Activated CD8-positive, alpha-beta memory T cell treated with anti-CD3 and anti-CD28 coated beads for 24 hours (primary cell): Measurements from ENCODE around the gene ST7.

Experiments used
- DNase-seq: peaks from one replicate; pipeline ENCODE4 v3.0.0-alpha.2; 2020

ST7 gene

GRCh38 chr7:117134889-117135552, 181.7 kb downstream of the ST7 start:
- no peak for DNase-seq

DNA sequence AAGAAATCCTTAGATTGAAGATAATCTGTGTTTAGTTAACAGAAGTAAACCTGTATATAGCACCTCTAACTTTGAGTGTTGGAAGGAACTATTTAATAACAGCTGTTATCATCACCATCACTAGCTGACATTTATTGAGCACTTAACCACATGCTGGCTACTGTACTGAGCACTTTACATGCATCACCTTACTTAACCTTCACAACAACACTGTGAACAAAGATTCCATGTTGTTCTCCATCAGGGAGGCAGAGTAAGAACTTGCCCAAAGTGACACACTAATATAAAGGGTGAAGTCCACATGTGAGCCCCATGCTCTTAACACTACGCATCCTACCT, 182.2 kb downstream of the ST7 start:
- DNase-seq: no peak

GRCh38 chr7:117137868-117138267, 184.6 kb downstream of the ST7 start:
- DNase-seq: no peak

- DNase-seq: no peak
These were observed 185.2 kb downstream of the ST7 start for GRCh38 chr7:117138495-117138894.

DNA sequence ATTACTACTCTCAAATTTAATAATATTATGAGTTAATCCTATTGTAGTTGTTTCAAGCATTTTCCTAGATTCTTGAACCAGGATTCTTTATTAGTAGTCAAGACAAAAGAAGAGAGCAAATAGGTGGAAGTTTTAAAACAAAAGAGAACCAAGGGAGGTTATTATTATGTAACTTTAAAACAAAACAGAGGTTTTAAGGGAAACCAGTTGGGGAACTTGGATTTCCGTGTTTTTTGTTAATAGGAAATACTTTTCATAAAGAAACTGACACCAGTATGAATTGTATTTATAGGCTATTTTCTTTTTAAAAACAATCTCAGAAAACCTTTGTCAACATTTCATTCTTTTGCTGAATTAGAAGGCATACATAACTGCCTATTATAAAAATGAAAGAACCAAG, 185.7 kb downstream of the ST7 start:
- DNase-seq: no peak

- no peak for DNase-seq
These were observed 186.2 kb downstream of the ST7 start for GRCh38 chr7:117139397-117139984.

DNA sequence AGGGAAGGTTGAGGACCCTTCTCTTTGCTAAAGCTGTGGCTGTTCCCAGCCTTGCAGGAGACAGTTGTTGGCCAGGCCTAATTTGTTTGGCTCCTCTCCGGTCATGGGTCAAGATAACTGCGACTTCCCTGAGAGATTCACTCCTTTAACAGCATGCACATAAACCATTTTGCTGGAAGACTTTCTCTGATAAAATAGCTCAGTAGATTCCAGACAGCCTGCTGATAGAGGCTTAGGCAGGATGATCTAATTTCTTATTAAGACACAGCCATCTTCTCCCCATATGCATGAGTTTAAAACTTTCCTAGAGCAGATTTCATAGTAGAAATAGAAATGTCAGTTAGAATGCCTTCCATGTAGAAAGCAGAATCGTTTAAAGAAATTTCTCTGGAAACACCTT, 187.6 kb downstream of the ST7 start:
- DNase-seq: no peak

DNA sequence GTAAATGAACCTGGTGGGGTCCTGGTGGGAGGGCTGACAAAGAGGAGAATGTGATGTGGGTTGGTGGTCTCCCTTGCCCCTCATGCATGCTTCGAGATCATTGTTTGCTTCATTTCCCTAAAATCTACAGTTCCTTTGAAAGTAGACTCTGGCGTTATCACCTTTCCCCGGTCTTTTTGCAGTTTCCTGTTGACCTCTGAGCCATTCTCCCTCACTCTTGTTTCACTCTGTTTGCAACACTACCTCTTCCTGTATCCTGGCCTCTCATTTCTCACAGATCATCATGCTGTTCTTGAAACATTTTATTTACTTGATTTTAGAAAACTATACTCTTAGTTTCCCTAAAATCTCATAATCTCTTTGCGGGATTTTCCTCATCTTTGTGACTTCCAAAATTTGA, 189.8 kb downstream of the ST7 start:
- no peak for DNase-seq

- DNase-seq: no peak
These were observed 190.3 kb downstream of the ST7 start for GRCh38 chr7:117143580-117143979.

DNA sequence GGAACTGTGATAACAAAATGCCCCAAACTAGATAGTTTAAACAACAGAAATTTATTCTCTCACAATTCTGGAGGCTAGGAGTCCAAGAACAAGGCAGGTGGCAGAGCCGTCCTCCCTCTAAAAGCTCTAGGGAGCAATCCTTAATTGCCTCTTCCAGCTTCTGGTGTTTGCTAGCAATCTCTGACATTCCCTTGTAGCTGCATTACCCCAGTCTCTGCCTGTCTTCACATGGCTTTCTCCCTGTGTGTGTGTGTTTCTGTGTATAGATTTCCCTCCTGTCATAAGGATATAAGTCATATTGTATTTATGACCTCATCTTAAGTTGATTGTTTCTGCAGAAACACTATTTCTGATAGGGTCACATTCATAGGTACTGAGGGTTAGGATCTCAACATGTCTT, 192.0 kb downstream of the ST7 start:
- DNase-seq: no peak

- no peak for DNase-seq
These were observed 192.8 kb downstream of the ST7 start for GRCh38 chr7:117146059-117146458.

GRCh38 chr7:117146511-117146910, 193.2 kb downstream of the ST7 start:
- DNase-seq: no peak

DNA sequence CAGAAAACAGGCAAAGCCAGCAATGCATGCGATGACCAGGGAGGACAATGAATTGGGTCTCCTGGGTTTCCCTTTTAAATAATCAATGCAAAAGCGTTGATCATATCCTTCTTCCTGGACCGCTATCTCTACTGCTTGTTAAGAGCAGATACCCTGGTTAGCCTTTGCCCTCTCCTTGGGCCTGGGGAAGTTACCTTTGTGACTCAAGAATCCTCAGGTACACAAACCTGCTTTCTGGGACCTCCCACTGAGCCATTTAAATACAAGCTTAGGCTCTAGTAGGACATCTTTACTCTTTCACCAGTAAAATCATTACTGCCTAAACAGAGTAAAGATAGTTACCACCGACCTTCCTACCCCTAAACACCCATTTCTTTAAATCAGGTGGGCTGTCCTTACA, 195.7 kb downstream of the ST7 start:
- DNase-seq: no peak

GRCh38 chr7:117149692-117150091, 196.4 kb downstream of the ST7 start:
- no peak for DNase-seq

DNA sequence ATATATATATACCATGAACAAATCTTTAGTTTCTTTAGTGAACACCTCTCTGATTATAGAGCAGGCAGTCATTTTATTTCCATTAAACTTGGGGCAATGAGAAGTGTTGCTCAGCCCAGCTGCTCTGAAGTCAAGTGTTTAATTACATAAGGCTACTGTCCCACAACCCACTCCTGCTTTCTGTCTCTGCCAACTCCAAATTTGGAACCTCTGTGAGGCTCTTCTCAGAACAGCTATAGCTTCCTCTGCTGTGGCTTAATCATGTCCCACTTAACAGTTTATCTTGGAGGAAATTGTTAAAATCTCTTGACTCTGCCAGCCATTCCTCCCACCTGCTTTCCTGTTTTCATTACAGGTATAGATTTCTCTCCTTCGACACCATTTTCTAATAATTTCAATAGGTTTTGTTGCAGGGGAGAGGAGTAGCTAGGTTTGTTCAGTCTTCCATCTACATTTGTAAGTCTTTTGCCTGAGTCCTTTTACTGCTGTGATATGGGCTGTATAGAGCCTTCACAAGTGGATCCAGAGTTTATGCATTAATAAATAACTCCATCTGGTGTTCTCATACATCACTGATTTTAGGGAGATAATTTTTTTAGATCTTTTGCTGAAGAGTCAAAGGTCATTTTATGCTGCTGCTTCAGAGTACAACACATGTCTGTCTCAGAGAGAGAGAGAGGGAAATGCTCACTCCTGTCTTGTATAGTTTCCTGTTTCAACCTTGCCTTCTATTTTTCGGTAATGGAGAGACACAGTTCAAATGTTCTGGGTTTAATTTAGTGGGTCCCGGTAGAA, 199.1 kb downstream of the ST7 start:
- no peak for DNase-seq

GRCh38 chr7:117153016-117153545, 199.8 kb downstream of the ST7 start:
- no peak for DNase-seq

GRCh38 chr7:117154721-117155120, 201.4 kb downstream of the ST7 start:
- no peak for DNase-seq

DNA sequence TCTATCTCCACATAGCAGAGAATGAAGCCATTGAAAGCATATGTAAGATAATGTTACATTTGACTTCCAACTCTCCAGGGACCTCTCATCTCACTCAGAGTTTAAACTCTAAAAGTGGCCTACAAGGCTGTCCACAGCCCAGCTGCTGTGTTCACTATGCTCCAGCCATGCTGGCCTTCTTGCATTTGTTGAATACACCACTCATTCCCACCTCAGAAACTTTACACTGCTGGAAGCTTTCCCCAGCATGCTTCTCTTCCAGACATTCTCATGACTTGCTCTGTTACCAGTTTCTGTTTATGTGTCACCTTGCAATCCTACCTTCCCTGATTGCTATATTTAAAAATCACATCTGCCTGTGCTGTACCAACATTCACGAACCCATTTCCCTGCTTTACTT, 202.4 kb downstream of the ST7 start:
- no peak for DNase-seq

- DNase-seq: no peak
These were observed 204.2 kb downstream of the ST7 start for GRCh38 chr7:117157241-117158209.

GRCh38 chr7:117158941-117159697, 205.8 kb downstream of the ST7 start:
- no peak for DNase-seq

DNA sequence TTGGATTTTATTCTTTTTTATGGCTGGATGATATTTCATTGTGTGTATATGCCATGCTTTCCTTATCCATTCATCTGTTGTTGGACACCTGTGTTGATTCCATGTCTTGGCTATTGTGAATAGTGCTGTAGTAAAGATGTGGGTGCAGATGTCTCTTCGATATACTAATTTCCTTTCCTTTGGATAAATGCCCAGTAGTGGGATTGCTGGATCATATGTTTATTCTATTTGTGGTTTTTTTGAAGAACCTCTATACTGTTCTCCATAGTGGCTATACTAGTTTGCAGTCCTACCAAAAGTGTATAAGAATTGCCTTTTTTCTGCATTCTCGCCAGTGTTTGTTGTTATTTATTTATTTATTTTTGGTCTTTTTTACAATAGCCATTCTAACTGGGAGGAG, 209.8 kb downstream of the ST7 start:
- DNase-seq: no peak

DNA sequence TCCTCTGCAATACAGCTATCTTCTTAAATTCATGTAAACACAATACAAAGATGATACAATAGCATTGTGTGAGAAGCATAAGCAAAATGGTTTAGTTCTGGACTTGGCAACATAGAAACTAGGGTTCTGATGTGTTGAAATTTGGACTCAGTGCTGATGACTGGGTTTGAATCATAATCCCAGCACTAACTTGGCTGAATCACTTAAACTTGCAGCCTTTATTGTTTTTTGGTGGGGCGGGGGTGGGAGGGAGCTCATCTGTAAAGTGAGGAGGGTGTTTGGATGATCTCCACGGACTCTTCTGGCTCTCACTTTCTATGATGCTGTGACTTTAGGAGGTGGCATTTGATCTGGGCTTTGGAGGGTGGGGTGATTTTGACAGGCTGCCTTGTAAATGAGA, 211.3 kb downstream of the ST7 start:
- DNase-seq: no peak
